Measurements from ENCODE around the gene GPR32.
"Not testable (repeated sequence)": the region's sequence is repeated elsewhere in the genome, so short reads cannot be mapped to it uniquely, and the experiment has no call there.

GRCh38 chr19:50757624-50758023, 12.6 kb upstream of the GPR32 start:
- TF ChIP-seq CTCF, POLR2A (IDR thresholded peaks at IDR 0.05): not testable (repeated sequence)

All from right lobe of liver (tissue), 4 donors.